ENCODE results near the gene LGR6.
"Not testable (repeated sequence)": the region's sequence is repeated elsewhere in the genome, so short reads cannot be mapped to it uniquely, and the experiment has no call there.

LGR6 gene

DNA sequence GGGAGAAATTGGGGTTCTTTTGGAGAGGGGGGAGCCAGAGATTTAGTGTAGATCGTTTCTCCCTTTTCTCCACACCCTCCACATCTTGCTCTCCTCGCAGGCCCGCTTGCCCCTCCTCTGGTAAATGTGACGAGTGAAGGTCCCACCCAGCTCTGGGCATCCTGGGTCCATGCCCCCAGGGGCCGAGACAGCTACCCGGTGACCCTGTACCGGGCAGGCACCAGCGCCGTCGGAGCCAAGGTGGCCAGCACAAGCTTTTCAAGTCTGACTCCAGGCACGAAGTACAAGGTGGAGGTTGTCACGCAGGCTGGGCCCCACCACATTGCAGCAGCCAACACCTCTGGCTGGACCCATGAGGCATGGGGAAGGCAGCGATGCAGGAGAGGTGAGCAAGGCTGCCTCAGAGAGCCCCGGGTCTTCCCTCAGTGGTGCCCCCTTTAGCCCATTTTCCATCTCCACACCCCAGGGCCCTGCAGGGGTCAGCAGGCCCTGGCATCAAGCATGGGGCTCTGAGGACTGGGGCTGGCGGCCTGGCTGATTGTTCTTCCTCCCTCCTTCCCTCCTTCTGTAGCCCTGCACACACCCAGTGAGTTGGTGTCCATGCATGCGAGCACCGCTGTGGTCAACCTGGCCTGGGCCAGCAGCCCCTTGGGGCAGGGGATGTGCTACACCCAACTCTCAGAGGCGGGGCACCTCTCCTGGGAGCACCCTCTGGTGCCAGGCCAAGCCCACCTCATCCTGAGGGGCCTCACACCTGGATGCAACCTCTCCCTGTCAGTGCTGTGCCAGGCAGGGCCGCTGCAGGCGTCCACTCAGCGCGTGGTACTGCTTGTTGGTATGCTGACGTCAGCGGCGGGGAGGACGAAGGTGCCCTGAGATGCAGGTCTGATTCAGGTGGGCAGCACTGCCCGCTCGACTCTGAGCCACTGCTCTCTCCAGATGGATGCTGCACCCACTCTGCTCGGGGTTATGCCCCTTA lies 16.4 kb upstream of the LGR6 start:
- DNase-seq, result no peak

GRCh38 chr1:202179828-202180750 lies 13.5 kb upstream of the LGR6 start:
- DNase-seq, result no peak

- DNase-seq, result not testable (repeated sequence)
These were observed 12.9 kb upstream of the LGR6 start for GRCh38 chr1:202180751-202181139.

DNA sequence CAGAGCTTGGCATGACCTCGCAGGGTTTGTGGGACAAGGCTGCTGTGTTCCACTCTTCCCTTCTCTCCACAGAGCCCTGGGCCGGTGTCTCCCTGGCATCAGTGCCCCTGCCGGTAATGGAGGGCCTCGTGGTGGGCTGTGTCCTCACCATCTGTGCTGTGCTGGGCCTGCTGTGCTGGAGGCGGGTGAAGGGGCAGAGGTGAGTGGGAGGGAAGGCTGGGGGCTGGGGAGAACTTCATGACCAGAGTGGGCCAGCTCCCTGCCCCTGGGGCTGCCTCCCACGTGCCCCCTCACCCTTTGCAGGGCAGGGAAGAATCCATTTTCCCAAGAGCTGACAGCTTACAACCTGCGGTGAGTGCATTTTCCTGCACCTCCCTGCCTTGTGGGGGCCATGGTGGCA lies 12.0 kb upstream of the LGR6 start:
- no peak for DNase-seq

DNA sequence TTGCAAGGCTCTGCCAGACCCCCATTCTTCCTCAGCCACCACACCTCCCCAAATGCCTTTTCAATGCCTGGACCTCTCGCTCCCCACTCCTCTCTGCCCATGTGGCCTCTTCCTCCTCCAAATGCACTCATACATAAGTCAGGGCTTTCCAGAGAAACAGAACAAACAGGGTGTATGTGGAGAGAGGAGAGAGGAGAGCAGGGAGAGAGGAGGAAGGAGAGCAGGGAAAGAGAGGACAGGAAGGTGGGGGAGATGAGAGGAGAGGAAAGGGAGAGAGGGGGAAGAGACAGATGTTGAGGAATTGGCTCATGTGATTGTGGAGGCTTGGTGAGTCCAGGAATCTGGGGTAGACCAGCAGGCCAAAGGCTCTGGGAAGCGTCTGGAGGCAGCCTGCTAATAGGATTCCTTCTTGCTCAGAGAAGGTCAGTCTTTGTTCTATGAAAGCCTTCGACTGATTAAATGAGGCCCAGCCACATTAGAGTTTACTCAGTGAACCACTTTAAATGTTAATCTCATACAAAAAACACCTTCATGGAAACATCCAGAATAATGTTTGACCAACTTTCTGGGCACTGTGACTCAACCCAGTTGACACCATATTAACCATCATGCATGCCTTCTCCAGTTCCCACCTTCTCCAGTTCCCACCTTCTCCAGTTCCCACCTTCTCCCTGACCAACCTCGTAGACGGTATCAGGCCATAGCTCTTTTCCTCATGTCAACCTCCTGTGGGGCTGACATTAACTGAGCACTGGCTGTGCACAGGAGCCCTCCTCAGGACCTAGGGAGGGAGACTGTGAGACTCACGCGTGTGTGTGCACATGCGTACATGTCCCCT lies 11.3 kb upstream of the LGR6 start:
- no peak for DNase-seq

DNA sequence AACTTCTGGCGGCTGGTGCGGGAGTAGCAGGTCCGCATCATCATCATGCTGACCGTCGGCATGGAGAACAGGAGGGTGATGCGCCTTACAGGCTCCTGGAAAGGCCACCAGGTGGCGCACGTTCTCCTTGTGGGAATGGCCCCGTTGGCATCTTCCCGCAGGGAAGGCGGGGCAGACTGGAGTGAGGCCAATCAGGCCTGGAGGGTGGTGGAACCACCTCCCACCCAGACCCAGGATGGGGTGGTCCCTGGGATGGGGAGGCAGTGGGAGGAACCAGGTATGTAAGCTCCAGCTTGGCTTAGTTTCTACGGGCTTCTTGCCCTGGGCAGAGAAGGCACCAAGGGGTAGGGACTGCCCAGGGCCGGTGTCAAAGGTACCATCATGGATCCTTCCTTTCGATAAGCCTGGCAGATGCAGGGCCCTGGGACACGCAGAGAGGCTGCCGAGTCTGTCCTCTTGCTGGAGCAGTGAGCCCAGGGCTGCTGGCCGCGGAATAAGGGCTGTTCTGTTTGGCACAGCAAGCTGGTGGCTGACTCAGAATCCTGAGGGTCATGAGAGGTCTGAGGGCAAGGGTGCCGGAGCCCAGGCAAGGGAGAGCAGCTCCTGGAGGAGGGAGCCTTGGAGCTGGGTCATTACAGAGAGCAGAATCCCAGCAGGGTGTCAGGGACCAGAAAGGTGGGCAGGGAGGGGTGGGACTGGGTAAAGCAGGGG lies 8.7 kb upstream of the LGR6 start:
- DNase-seq, result peak; percentile 90

- no peak for DNase-seq
These were observed 7.3 kb upstream of the LGR6 start for GRCh38 chr1:202186327-202186726.

GRCh38 chr1:202187041-202187671 lies 6.4 kb upstream of the LGR6 start:
- DNase-seq, result no peak

DNA sequence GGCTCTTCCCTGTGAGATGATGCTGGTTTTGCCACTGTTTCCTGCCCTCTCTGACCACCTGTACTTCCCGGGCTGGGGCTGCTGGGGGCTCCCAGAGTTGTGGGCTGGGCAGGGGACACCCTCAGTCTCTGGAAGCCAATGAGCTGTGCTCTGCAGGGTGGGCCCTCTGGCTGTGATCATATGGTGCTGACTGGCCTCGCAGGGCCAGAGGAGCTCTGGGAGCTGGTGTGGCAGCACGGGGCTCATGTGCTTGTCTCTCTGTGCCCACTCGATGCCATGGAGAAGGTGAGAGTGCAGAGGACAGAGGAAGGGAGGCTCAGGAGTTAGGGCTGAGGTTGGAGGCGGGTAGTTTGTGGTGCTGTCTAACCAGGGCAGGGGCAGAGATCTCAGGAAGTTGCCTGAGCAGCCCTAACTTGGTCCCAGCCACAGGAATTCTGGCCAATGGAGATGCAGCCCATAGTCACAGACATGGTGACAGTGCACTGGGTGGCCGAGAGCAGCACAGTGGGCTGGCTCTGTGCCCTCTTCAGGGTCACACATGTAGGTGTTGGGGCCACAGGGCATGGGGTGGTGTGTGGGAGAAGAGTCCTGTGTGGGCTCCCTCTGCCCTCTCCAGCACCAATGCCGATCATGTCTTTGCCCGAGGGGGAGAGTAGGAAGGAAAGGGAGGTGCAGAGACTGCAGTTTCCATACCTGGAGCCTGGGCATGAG lies 5.7 kb upstream of the LGR6 start:
- DNase-seq, result no peak

GRCh38 chr1:202189001-202189790 lies 4.4 kb upstream of the LGR6 start:
- DNase-seq, result peak; percentile 93

GRCh38 chr1:202189918-202190715 lies 3.5 kb upstream of the LGR6 start:
- DNase-seq, result no peak

DNA sequence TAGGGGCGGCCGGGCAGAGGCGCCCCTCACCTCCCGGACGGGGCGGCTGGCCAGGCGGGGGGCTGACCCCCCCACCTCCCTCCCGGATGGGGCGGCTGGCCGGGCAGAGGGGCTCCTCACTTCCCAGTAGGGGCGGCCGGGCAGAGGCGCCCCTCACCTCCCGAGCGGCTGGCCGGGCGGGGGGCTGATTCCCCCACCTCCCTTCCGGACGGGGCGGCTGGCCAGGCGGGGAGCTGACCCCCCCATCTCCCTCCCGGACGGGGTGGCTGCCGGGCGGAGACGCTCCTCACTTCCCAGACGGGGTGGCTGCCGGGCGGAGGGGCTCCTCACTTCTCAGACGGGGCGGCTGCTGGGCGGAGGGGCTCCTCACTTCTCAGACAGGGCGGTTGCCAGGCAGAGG lies 2.2 kb upstream of the LGR6 start:
- DNase-seq, result not testable (repeated sequence)

- DNase-seq, result peak; percentile 84
These were observed 607 bp upstream of the LGR6 start for GRCh38 chr1:202192770-202193613.

GRCh38 chr1:202194328-202194648 lies 689 bp downstream of the LGR6 start:
- DNase-seq, result no peak

DNA sequence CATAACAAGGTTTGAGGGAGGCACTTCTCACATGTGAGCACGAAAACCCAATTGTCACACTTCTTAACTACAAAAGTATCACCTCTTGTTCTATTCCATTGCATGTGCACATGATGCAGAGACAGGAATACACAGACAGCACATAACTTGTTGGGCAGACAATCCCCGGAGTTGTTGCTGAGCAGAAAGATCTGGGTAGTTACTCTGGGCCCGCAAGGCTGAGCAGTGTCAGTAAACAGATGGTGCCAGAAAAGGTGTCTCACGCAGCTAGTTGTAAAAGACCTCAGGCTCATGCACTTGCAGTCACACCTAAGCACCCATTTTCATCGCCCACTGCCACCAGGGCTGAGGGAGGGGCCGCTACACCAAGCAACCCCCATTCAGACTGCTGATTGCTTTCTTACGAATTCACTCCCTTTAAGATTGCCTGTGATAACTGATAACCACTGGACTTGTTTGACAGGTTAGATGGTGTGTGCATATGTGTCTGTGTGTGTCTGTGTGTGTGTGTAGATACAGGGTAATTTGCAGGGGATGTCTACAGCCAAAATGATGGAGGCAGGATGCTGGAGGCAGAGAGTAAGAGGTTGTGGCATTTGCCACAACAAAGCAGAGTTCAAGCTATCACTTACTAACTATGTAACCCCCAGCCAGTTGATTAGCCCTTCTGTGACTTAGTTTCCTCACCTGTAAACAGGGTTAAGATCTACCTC lies 4.2 kb downstream of the LGR6 start:
- DNase-seq, result no peak

GRCh38 chr1:202198366-202198724 lies 4.7 kb downstream of the LGR6 start:
- no peak for DNase-seq

DNA sequence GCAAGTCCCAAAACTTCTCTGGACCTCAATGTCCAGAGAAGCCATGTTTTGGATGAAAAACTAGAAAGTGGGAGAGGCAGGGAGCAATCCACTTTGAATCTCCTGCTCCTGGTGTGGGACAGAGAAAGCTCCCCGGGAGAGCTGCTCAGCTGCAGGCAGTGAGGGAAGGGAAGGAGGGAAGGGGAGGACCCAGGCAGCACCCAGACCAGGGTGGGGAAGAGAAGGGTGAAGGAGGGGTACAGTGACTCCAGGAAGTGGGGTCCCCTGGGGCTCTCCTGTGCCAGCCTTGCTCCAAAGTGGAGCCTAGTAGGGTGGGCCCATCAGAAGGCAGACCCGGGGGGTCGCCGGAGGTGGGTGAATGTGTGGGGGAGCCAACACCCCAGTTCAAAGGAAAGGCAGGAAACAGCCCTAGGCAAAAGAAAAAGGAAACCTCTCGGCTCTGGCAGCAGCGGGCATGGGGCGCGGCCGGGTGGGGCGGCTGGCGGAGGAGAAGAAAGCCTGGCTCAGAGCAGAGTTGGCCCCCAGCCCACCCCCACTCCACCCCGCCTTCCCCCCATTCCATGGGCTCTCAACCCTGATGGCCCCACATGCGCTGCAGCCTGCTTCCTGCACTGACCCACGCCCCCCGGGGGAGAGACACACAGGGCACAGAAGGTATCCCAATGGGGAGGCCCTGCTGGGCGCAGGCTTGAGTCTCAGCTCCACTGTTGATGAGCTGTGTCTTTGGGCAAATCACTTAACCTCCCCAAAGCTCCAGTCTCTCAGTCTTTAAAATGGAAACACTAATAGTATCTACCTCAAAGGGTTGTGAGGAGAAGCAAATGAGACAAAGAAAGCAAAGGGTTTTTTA lies 5.7 kb downstream of the LGR6 start:
- DNase-seq, result no peak
